PFSK-1 (cell line): Measurements from ENCODE around the gene TAMM41.

Source experiments
- FOXP2 ChIP-seq: optimal IDR thresholded peaks from 2 replicates; pipeline ENCODE3; 2011; ENCODE audit warnings: borderline replicate concordance, control low read depth, inconsistent platforms; ENCODE audit not compliant: insufficient read depth; ENCODE audit errors: extremely low read length, extremely low read depth
- POLR2AphosphoS5 ChIP-seq: IDR thresholded peaks from 2 replicates; pipeline ENCODE4 v1.6.1; 2012; ENCODE audit warnings: low read depth, mild to moderate bottlenecking, control low read depth, low read length, moderate library complexity
- SIN3A ChIP-seq: IDR thresholded peaks from 2 replicates; pipeline ENCODE4 v1.6.1; 2012; ENCODE audit warnings: mild to moderate bottlenecking, low read length, moderate library complexity, borderline replicate concordance; ENCODE audit not compliant: insufficient read depth
- TAF1 ChIP-seq: IDR thresholded peaks from 2 replicates; pipeline ENCODE4 v1.6.1; 2012; ENCODE audit warnings: low read length, control low read depth, borderline replicate concordance; ENCODE audit not compliant: insufficient read depth
- TF ChIP-seq, protein P1 (sequence below), 2 experiments: IDR thresholded peaks; 2 replicates each; pipeline versions ENCODE4 v1.6.1 to v1.8.0; 2011 to 2012; ENCODE audit warnings: low read depth in 2 of 2, low read length in 2 of 2, control low read depth in 1 of 2, inconsistent platforms in 1 of 2, mild to moderate bottlenecking in 1 of 2, moderate library complexity in 1 of 2; ENCODE audit not compliant: insufficient read depth in 1 of 2

DNA sequence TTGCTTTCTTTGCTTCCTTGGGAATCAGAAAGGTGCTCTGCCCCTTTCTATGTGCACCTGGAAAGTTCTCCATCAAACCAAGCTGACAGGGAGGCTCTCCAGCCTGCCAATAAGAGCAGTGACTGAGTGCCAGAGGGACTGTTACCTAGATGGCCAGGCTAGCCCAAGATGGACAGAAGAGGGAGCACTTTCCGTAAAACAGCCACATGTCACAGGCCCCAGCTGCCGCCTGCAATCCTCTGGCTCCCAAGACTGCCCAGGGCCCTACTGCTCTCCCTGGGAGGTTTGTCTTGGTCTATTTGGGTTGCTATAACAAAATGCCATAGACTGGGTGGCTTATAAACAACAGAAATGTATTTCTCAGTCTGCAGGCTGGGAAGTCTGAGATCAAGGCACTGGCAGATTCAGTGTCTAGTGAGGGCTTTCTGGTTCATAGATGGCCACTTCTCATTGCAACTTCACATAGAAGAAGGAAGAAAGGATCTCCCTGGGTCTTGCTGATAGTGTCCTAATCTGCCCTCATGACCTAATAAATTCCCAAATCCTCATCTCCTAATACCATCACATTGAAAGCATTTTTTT, 72.3 kb downstream of the TAMM41 start:
- TF ChIP-seq, protein P1, sequence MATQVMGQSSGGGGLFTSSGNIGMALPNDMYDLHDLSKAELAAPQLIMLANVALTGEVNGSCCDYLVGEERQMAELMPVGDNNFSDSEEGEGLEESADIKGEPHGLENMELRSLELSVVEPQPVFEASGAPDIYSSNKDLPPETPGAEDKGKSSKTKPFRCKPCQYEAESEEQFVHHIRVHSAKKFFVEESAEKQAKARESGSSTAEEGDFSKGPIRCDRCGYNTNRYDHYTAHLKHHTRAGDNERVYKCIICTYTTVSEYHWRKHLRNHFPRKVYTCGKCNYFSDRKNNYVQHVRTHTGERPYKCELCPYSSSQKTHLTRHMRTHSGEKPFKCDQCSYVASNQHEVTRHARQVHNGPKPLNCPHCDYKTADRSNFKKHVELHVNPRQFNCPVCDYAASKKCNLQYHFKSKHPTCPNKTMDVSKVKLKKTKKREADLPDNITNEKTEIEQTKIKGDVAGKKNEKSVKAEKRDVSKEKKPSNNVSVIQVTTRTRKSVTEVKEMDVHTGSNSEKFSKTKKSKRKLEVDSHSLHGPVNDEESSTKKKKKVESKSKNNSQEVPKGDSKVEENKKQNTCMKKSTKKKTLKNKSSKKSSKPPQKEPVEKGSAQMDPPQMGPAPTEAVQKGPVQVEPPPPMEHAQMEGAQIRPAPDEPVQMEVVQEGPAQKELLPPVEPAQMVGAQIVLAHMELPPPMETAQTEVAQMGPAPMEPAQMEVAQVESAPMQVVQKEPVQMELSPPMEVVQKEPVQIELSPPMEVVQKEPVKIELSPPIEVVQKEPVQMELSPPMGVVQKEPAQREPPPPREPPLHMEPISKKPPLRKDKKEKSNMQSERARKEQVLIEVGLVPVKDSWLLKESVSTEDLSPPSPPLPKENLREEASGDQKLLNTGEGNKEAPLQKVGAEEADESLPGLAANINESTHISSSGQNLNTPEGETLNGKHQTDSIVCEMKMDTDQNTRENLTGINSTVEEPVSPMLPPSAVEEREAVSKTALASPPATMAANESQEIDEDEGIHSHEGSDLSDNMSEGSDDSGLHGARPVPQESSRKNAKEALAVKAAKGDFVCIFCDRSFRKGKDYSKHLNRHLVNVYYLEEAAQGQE (IDR thresholded peaks at IDR 0.05; ENCODE audit: insufficient read depth in 1 of 2, low read depth in 2 of 2, low read length in 2 of 2), result no peak
- no peak for TF ChIP-seq TAF1
- no peak for TF ChIP-seq SIN3A
- no peak for TF ChIP-seq POLR2AphosphoS5
- no peak for TF ChIP-seq FOXP2
